ENCODE data around the gene MAGEA8.
"Not testable (repeated sequence)": the region's sequence is repeated elsewhere in the genome, so short reads cannot be mapped to it uniquely, and the experiment has no call there.

The MAGEA8 gene

GRCh38 chrX:149881081-149881711 lies at the start of gene MAGEA8:
TSS of gene MAGEA8 (plus strand) at chrX:149881183. CDS start at chrX:149884273, 3,090 bp downstream.
- DNase-seq, result no peak

GRCh38 chrX:149831473-149831872 lies 49.5 kb upstream of the MAGEA8 start:
- no peak for DNase-seq

- DNase-seq, result not testable (repeated sequence)
These were observed 44.3 kb upstream of the MAGEA8 start for GRCh38 chrX:149836728-149837127.

GRCh38 chrX:149837167-149837566 lies 43.8 kb upstream of the MAGEA8 start:
- no peak for DNase-seq

GRCh38 chrX:149837639-149838038 lies 43.3 kb upstream of the MAGEA8 start:
- DNase-seq, result no peak

GRCh38 chrX:149841929-149842328 lies 39.1 kb upstream of the MAGEA8 start:
- no peak for DNase-seq

GRCh38 chrX:149845385-149845784 lies 35.6 kb upstream of the MAGEA8 start:
- DNase-seq, result no peak

GRCh38 chrX:149846789-149847188 lies 34.2 kb upstream of the MAGEA8 start:
- DNase-seq, result no peak

- no peak for DNase-seq
These were observed 32.1 kb upstream of the MAGEA8 start for GRCh38 chrX:149848855-149849254.

GRCh38 chrX:149849787-149850186 lies 31.2 kb upstream of the MAGEA8 start:
- no peak for DNase-seq

- DNase-seq, result no peak
These were observed 29.1 kb upstream of the MAGEA8 start for GRCh38 chrX:149851864-149852263.

- DNase-seq, result no peak
These were observed 27.1 kb upstream of the MAGEA8 start for GRCh38 chrX:149853925-149854324.

GRCh38 chrX:149858592-149858991 lies 22.4 kb upstream of the MAGEA8 start:
- DNase-seq, result no peak

GRCh38 chrX:149860445-149860844 lies 20.5 kb upstream of the MAGEA8 start:
- DNase-seq, result no peak

GRCh38 chrX:149865390-149865789 lies 15.6 kb upstream of the MAGEA8 start:
- no peak for DNase-seq

- DNase-seq, result no peak
These were observed 13.5 kb upstream of the MAGEA8 start for GRCh38 chrX:149867488-149867887.

- no peak for DNase-seq
These were observed 10.1 kb upstream of the MAGEA8 start for GRCh38 chrX:149870840-149871239.

GRCh38 chrX:149871433-149871832 lies 9.6 kb upstream of the MAGEA8 start:
- no peak for DNase-seq

- DNase-seq, result no peak
These were observed 9.0 kb upstream of the MAGEA8 start for GRCh38 chrX:149871940-149872339.

- DNase-seq, result no peak
These were observed 3.8 kb upstream of the MAGEA8 start for GRCh38 chrX:149877157-149877556.

GRCh38 chrX:149877636-149878035 lies 3.3 kb upstream of the MAGEA8 start:
- DNase-seq, result no peak

- DNase-seq, result not testable (repeated sequence)
These were observed 9.8 kb downstream of the MAGEA8 start for GRCh38 chrX:149890828-149891227.

GRCh38 chrX:149898554-149898953 lies 17.6 kb downstream of the MAGEA8 start:
- DNase-seq, result no peak

GRCh38 chrX:149903889-149904748 lies 23.1 kb downstream of the MAGEA8 start:
- no peak for DNase-seq
